AG20443 (cell line): ENCODE results near the gene PVALB.

ENCODE experiments used
- DNase-seq: peaks from one replicate; pipeline ENCODE4 v3.0.0; 2012; ENCODE audit warnings: low spot score, mixed read lengths

Gene PVALB

GRCh38 chr22:36772451-36772850 lies 44.4 kb downstream of the PVALB start:
- no peak for DNase-seq

GRCh38 chr22:36771356-36772063 lies 45.3 kb downstream of the PVALB start:
- no peak for DNase-seq

- DNase-seq, result no peak
These were observed 46.2 kb downstream of the PVALB start for GRCh38 chr22:36770513-36771231.

- DNase-seq, result no peak
These were observed 47.0 kb downstream of the PVALB start for GRCh38 chr22:36769541-36770512.

GRCh38 chr22:36768616-36769015 lies 48.2 kb downstream of the PVALB start:
- DNase-seq, result no peak

- no peak for DNase-seq
These were observed 48.7 kb downstream of the PVALB start for GRCh38 chr22:36768141-36768540.

- DNase-seq, result no peak
These were observed 49.6 kb downstream of the PVALB start for GRCh38 chr22:36767035-36767775.

- peak; percentile 32 for DNase-seq
These were observed 50.8 kb downstream of the PVALB start for GRCh38 chr22:36765943-36766450.

- DNase-seq, result no peak
These were observed 51.5 kb downstream of the PVALB start for GRCh38 chr22:36765131-36765942.

- DNase-seq, result no peak
These were observed 52.2 kb downstream of the PVALB start for GRCh38 chr22:36764641-36765040.

GRCh38 chr22:36764060-36764459 lies 52.8 kb downstream of the PVALB start:
- DNase-seq, result no peak

GRCh38 chr22:36763576-36763975 lies 53.3 kb downstream of the PVALB start:
- DNase-seq, result no peak

GRCh38 chr22:36762687-36763260 lies 54.1 kb downstream of the PVALB start:
- peak; percentile 59 for DNase-seq

- no peak for DNase-seq
These were observed 55.1 kb downstream of the PVALB start for GRCh38 chr22:36761553-36762240.

- no peak for DNase-seq
These were observed 56.0 kb downstream of the PVALB start for GRCh38 chr22:36760786-36761185.

GRCh38 chr22:36759481-36760159 lies 57.2 kb downstream of the PVALB start:
- DNase-seq, result no peak

GRCh38 chr22:36758792-36759271 lies 58.0 kb downstream of the PVALB start:
- DNase-seq, result no peak

- DNase-seq, result peak; percentile 81
These were observed 59.1 kb downstream of the PVALB start for GRCh38 chr22:36757668-36758211.
